CD8-positive, alpha-beta memory T cell (primary cell): ENCODE data around the gene HYLS1. TPM values are rescaled to one million over a fixed set of nuclear protein-coding genes. Genes with fewer than 3 reads are reported as not detected.
A peak's percentile ranks its signal among the peaks of the same experiment; 100 is the strongest.

Source experiments
- CTCF ChIA-PET: fragments of 350-600 bp; sonication (Branson Sonifier 250); formaldehyde crosslinking; loops from one replicate; lab custom pipeline; 2021; ENCODE audit warnings: antibody characterized with exemption; lab: Charles Lee
- POLR2A ChIA-PET: fragments of 350-600 bp; sonication (Branson Sonifier 250); formaldehyde crosslinking; loops from one replicate; lab custom pipeline; 2021; ENCODE audit warnings: antibody characterized with exemption; lab: Charles Lee
- DNase-seq, 5 donors: peaks; one replicate each; pipeline versions ENCODE4 v3.0.0 to v3.0.0-alpha.2; 2020 to 2022; ENCODE audit warnings: mixed read lengths in 1 of 5
- H3K27ac ChIP-seq: one replicate; pipeline ENCODE4 v1.7.0; 2013; ENCODE audit warnings: low read depth, mild to moderate bottlenecking, low read length, moderate library complexity
- H3K27me3 ChIP-seq: 2 replicates; pipeline ENCODE4 v1.7.0; 2013; ENCODE audit warnings: low read length, mild to moderate bottlenecking; ENCODE audit not compliant: insufficient read depth, poor library complexity, severe bottlenecking
- H3K36me3 ChIP-seq: 2 replicates; pipeline ENCODE4 v1.7.0; 2013; ENCODE audit warnings: mild to moderate bottlenecking, low read length, moderate library complexity; ENCODE audit not compliant: insufficient read depth
- H3K4me1 ChIP-seq: 2 replicates; pipeline ENCODE4 v1.7.0; 2013; ENCODE audit warnings: mild to moderate bottlenecking, low read length, moderate library complexity; ENCODE audit not compliant: insufficient read depth
- H3K4me3 ChIP-seq: 2 replicates; pipeline ENCODE4 v1.7.0; 2013; ENCODE audit warnings: mild to moderate bottlenecking, low read length
- H3K9me3 ChIP-seq: 2 replicates; pipeline ENCODE4 v1.7.0; 2013; ENCODE audit warnings: mild to moderate bottlenecking, low read length
- H3K27ac Mint-ChIP-seq, 8 donors: one replicate each; pipeline ENCODE4 v1.8.0; 2020 to 2021; ENCODE audit warnings: mixed read lengths in 8 of 8, mild to moderate bottlenecking in 6 of 8, inconsistent platforms in 3 of 8, moderate library complexity in 3 of 8
- H3K27me3 Mint-ChIP-seq, 2 donors: one replicate each; pipeline ENCODE4 v1.8.0; 2020 to 2021; ENCODE audit warnings: mixed read lengths in 2 of 2, mild to moderate bottlenecking in 1 of 2, moderate library complexity in 1 of 2
- H3K36me3 Mint-ChIP-seq, 3 donors: one replicate each; pipeline ENCODE4 v1.8.0; 2020 to 2021; ENCODE audit warnings: mixed read lengths in 3 of 3, inconsistent platforms in 1 of 3, mild to moderate bottlenecking in 1 of 3
- H3K4me1 Mint-ChIP-seq, 3 donors: one replicate each; pipeline ENCODE4 v1.8.0; 2020 to 2021; ENCODE audit warnings: mixed read lengths in 3 of 3, inconsistent platforms in 1 of 3, mild to moderate bottlenecking in 1 of 3
- H3K4me3 Mint-ChIP-seq, 7 donors: one replicate each; pipeline ENCODE4 v1.8.0; 2020 to 2021; ENCODE audit warnings: mixed read lengths in 7 of 7, mild to moderate bottlenecking in 6 of 7, moderate library complexity in 4 of 7, inconsistent platforms in 2 of 7
- H3K9me3 Mint-ChIP-seq, 5 donors: one replicate each; pipeline ENCODE4 v1.8.0; 2020 to 2022; ENCODE audit warnings: mixed read lengths in 5 of 5, mild to moderate bottlenecking in 3 of 5, moderate library complexity in 2 of 5, inconsistent platforms in 1 of 5
- polyA plus RNA-seq: library from polyadenylated mRNA; unstranded; fragments of 300-500 nt; fragmentation: Illumina TruSeq; gene quantifications from one replicate; pipeline ENCODE4 v1.2.3, GENCODE V29; 2021
- total RNA-seq, 2 experiments: library from RNA; stranded (reverse); gene quantifications; one replicate each; pipeline ENCODE4 v1.2.3, GENCODE V29; 2021

Gene HYLS1
- total and polyA plus RNA-seq, 3 experiments from 2014 or later, result 6.9 to 8.1 (median 7.3) TPM

GRCh38 chr11:125871391-125872137, 15.9 kb upstream of the HYLS1 start:
- H3K4me1 ChIP-seq, result no peaks in the 10 kb centered on the region
- no peaks in the 10 kb centered on the region for H3K36me3 ChIP-seq
- Mint-ChIP-seq H3K27ac (no peak overlapping the region), H3K9me3 (peaks cover 0 to 4% (median 0%) of the 10 kb centered on the region in 5 donors), H3K4me1 (peaks cover 0 to 2% (median 0%) of the 10 kb centered on the region in 3 donors), H3K4me3 (no peak overlapping the region), H3K27me3 (peaks cover 4 to 18% of the 10 kb centered on the region in 2 donors), H3K36me3 (peaks cover 0 to 6% (median 0%) of the 10 kb centered on the region in 3 donors)
- no peaks in the 10 kb centered on the region for H3K27me3 ChIP-seq
- ChIA-PET POLR2A (no interaction called here), CTCF (no interaction called here)
- no peaks in the 10 kb centered on the region for H3K9me3 ChIP-seq
- no peak for DNase-seq
- H3K4me3 ChIP-seq, result no peak overlapping the region
- H3K27ac ChIP-seq, result no peak overlapping the region

- no peaks in the 10 kb centered on the region for H3K4me1 ChIP-seq
- peaks cover 4 to 18% of the 10 kb centered on the region in 2 donors for H3K27me3 Mint-ChIP-seq
- ChIA-PET CTCF (no interaction called here), POLR2A (no interaction called here)
- peaks cover 0 to 6% (median 0%) of the 10 kb centered on the region in 3 donors for H3K36me3 Mint-ChIP-seq
- no peak overlapping the region for H3K4me3 ChIP-seq
- H3K27me3 ChIP-seq, result no peaks in the 10 kb centered on the region
- H3K36me3 ChIP-seq, result no peaks in the 10 kb centered on the region
- H3K27ac Mint-ChIP-seq, result no peak overlapping the region
- H3K9me3 ChIP-seq, result no peaks in the 10 kb centered on the region
- H3K4me1 Mint-ChIP-seq, result peaks cover 0 to 2% (median 0%) of the 10 kb centered on the region in 3 donors
- DNase-seq, result no peak
- peaks cover 0 to 4% (median 0%) of the 10 kb centered on the region in 5 donors for H3K9me3 Mint-ChIP-seq
- H3K4me3 Mint-ChIP-seq, result no peak overlapping the region
- H3K27ac ChIP-seq, result no peak overlapping the region
Observed at GRCh38 chr11:125872138-125872491, 15.4 kb upstream of the HYLS1 start.

GRCh38 chr11:125873881-125874555, 13.4 kb upstream of the HYLS1 start:
- ChIA-PET POLR2A (no interaction called here), CTCF (no interaction called here)
- Histone ChIP-seq H3K4me1 (no peaks in the 10 kb centered on the region), H3K4me3 (no peak overlapping the region), H3K9me3 (no peaks in the 10 kb centered on the region), H3K27ac (no peak overlapping the region), H3K36me3 (no peaks in the 10 kb centered on the region), H3K27me3 (no peaks in the 10 kb centered on the region)
- no peak overlapping the region for H3K4me3 Mint-ChIP-seq
- H3K27me3 Mint-ChIP-seq, result peaks cover 6 to 14% of the 10 kb centered on the region in 2 donors
- H3K4me1 Mint-ChIP-seq, result peaks cover 0 to 2% (median 0%) of the 10 kb centered on the region in 3 donors
- peaks cover 0 to 4% (median 0%) of the 10 kb centered on the region in 5 donors for H3K9me3 Mint-ChIP-seq
- peaks cover 0 to 6% (median 0%) of the 10 kb centered on the region in 3 donors for H3K36me3 Mint-ChIP-seq
- no peak for DNase-seq
- H3K27ac Mint-ChIP-seq, result no peak overlapping the region

- H3K9me3 ChIP-seq, result no peaks in the 10 kb centered on the region
- no peaks in the 10 kb centered on the region for H3K36me3 ChIP-seq
- ChIA-PET CTCF (no interaction called here), POLR2A (no interaction called here)
- H3K27ac ChIP-seq, result no peak overlapping the region
- no peak overlapping the region for H3K4me3 ChIP-seq
- H3K4me1 ChIP-seq, result no peaks in the 10 kb centered on the region
- H3K9me3 Mint-ChIP-seq, result peaks cover 0 to 4% (median 0%) of the 10 kb centered on the region in 5 donors
- H3K27ac Mint-ChIP-seq, result no peak overlapping the region
- peaks cover 0 to 6% (median 0%) of the 10 kb centered on the region in 3 donors for H3K36me3 Mint-ChIP-seq
- H3K4me3 Mint-ChIP-seq, result no peak overlapping the region
- H3K4me1 Mint-ChIP-seq, result peaks cover 0 to 2% (median 0%) of the 10 kb centered on the region in 3 donors
- peaks cover 7 to 11% of the 10 kb centered on the region in 2 donors for H3K27me3 Mint-ChIP-seq
- peak in 4 of 5 donors; percentile 10 to 18 (median 15) for DNase-seq
- no peaks in the 10 kb centered on the region for H3K27me3 ChIP-seq
Observed at GRCh38 chr11:125874556-125875124, 12.8 kb upstream of the HYLS1 start.

GRCh38 chr11:125881291-125881690, 6.2 kb upstream of the HYLS1 start:
- no peaks in the 10 kb centered on the region for H3K4me1 ChIP-seq
- ChIA-PET POLR2A (interaction anchor here (0.6 kb wide), 1 partner anchor 277 kb away, joined by 3 read pairs; no protein-coding TSS in a partner anchor), CTCF (interaction anchor here (1.4 kb wide), 1 partner anchor 450 kb away, joined by 3 read pairs; no protein-coding TSS in a partner anchor)
- Mint-ChIP-seq H3K27ac (no peak overlapping the region), H3K4me3 (no peak overlapping the region), H3K27me3 (peaks cover 0 to 5% of the 10 kb centered on the region in 2 donors), H3K4me1 (no peaks in the 10 kb centered on the region), H3K36me3 (no peaks in the 10 kb centered on the region), H3K9me3 (no peaks in the 10 kb centered on the region)
- no peak overlapping the region for H3K4me3 ChIP-seq
- no peak overlapping the region for H3K27ac ChIP-seq
- H3K27me3 ChIP-seq, result no peaks in the 10 kb centered on the region
- no peaks in the 10 kb centered on the region for H3K9me3 ChIP-seq
- H3K36me3 ChIP-seq, result no peaks in the 10 kb centered on the region
- no peak for DNase-seq

- no peaks in the 10 kb centered on the region for H3K36me3 ChIP-seq
- no peak overlapping the region for H3K4me3 Mint-ChIP-seq
- ChIA-PET POLR2A (no interaction called here), CTCF (no interaction called here)
- H3K4me1 Mint-ChIP-seq, result peaks cover 12 to 13% (median 13%) of the 10 kb centered on the region in 3 donors
- no peak overlapping the region for H3K4me3 ChIP-seq
- peaks cover 0 to 9% of the 10 kb centered on the region in 2 donors for H3K27me3 Mint-ChIP-seq
- peak overlapping the region in 1 of 8 donors; percentile 39 for H3K27ac Mint-ChIP-seq
- DNase-seq, result no peak
- peaks cover 0 to 4% (median 2%) of the 10 kb centered on the region in 5 donors for H3K9me3 Mint-ChIP-seq
- no peak overlapping the region for H3K27ac ChIP-seq
- H3K9me3 ChIP-seq, result no peaks in the 10 kb centered on the region
- no peaks in the 10 kb centered on the region for H3K27me3 ChIP-seq
- peaks cover 0 to 6% (median 0%) of the 10 kb centered on the region in 3 donors for H3K36me3 Mint-ChIP-seq
- H3K4me1 ChIP-seq, result peaks cover 2% of the 10 kb centered on the region
Observed at GRCh38 chr11:125883375-125883774, 4.1 kb upstream of the HYLS1 start.

GRCh38 chr11:125886997-125887372, 483 bp upstream of the HYLS1 start:
- H3K36me3 Mint-ChIP-seq, result peaks cover 0 to 15% (median 4%) of the 10 kb centered on the region in 3 donors
- DNase-seq, result peak in 3 of 5 donors; percentile 38 to 62 (median 40)
- peaks cover 0 to 4% (median 2%) of the 10 kb centered on the region in 5 donors for H3K9me3 Mint-ChIP-seq
- H3K27me3 ChIP-seq, result no peaks in the 10 kb centered on the region
- H3K27me3 Mint-ChIP-seq, result peaks cover 0 to 4% of the 10 kb centered on the region in 2 donors
- peaks cover 11% of the 10 kb centered on the region for H3K4me1 ChIP-seq
- peak overlapping the region; percentile 72 for H3K27ac ChIP-seq
- ChIA-PET POLR2A (interaction anchor here (1.4 to 2.2 kb wide), 3 partner anchors 16 to 295 kb away, joined by 3 to 25 read pairs (median 6); partner anchors contain the start of genes DDX25, PUS3 and STT3A), CTCF (interaction anchor here (2.0 to 2.5 kb wide), 2 partner anchors 10 to 16 kb away, joined by 10 to 12 read pairs; partner anchors contain the start of gene PUS3)
- H3K9me3 ChIP-seq, result no peaks in the 10 kb centered on the region
- H3K27ac Mint-ChIP-seq, result peak overlapping the region; percentile 93 to 99 (median 96)
- H3K36me3 ChIP-seq, result no peaks in the 10 kb centered on the region
- H3K4me3 ChIP-seq, result peak overlapping the region; percentile 79
- peak overlapping the region; percentile 89 to 97 (median 94) for H3K4me3 Mint-ChIP-seq
- peaks cover 23 to 34% (median 31%) of the 10 kb centered on the region in 3 donors for H3K4me1 Mint-ChIP-seq
